ENCODE data around the gene ITGA6.

Gene ITGA6

DNA sequence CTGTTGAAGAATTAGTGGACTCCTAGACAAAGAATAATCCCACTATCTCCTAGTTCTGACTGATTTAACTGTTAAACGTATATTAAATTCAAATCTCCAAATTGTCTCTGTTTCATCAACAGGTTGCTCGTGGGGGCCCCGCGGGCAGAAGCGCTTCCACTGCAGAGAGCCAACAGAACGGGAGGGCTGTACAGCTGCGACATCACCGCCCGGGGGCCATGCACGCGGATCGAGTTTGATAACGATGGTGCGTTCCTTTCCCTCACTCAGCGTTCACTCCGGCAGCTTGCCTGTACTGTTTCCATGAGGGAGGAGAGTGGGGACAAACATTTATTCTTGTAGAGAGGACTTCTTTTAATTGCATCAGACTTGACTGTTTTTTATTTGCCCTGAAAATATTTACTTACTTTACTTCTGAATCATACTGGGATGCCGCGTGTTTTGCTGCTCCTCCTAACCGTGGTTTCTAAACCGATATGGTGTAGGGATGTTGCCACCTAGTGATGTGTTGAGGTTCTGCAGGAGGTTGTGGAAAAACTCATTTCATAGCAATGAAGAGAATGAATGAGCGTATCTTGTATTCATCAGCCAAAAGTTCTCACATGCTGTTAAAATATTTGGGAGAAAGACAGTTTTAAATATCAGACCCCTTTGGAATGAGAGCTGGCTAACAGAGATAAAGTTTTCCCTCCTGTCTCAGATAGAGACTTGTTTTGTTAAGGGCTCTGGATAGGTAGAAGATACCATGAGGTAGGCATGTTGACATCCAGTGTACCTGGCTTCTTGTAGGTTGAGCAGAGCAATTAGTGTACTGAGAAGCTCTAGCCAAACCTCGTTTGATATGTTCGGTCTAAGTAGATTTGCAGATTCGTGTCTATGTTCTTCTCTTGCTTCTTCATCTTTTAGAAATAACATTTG, 38.3 kb downstream of the ITGA6 start:
- peak; percentile 55 for DNase-seq (ENCODE audit: low read depth, low spot score)

DNA sequence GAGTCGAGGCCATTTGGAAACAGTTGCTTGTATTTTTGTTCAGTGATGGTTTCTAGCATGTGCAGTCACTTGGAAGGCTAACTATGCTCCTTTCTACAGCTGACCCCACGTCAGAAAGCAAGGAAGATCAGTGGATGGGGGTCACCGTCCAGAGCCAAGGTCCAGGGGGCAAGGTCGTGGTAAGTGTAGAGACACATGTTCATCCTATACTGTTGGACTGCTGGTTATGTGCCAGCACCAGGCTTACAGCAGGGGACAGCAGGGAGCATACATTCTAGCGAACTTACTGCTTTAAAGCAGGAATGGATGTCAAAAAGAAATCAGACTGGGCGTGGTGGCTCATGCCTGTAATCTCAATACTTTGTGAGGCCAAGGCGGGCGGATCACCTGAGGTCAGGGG, 40.0 kb downstream of the ITGA6 start:
- DNase-seq (ENCODE audit: low read depth, low spot score) = no peak

DNA sequence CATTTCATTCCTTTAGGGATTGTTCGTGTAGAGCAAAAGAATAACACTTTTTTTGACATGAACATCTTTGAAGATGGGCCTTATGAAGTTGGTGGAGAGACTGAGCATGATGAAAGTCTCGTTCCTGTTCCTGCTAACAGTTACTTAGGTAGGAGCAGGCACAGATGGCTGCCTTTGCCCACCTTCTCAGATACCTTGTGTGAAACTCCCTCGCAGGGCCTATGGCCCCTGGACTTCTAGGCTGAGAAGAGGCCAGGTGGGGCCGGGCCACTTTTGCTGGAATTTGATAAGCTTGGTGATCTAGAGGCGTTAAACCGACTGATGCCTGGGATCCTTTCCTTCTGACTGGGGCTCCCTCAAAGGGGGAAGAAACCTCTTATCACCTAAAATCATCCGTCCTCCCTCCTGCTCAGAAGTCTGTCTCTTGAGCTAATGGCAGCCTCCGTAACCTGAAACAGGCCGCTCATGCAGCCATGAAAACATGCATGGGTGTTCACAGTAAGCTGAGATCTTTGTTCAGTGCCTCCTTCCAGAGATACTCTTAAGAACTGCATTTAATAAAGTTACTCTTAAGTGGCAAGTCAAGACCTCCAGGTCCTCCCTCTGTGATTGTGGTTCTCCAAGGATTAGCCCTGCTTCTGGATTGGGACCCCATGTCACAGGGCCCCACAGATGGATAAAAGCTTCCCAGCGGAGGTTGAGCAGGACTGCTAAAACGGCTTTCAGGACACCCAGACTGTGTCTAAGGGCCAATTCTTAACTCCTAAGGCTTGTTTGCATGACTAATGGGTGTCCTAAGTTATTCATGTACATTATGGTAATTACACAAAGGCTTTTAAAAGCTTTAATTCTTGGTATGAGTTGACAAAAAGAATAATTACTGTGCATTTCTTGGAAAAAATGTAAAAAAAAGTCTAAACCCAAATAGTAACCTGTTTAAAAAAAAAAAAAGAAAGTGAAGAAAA, 43.9 kb downstream of the ITGA6 start:
- no peak for DNase-seq (ENCODE audit: low read depth, low spot score)

DNA sequence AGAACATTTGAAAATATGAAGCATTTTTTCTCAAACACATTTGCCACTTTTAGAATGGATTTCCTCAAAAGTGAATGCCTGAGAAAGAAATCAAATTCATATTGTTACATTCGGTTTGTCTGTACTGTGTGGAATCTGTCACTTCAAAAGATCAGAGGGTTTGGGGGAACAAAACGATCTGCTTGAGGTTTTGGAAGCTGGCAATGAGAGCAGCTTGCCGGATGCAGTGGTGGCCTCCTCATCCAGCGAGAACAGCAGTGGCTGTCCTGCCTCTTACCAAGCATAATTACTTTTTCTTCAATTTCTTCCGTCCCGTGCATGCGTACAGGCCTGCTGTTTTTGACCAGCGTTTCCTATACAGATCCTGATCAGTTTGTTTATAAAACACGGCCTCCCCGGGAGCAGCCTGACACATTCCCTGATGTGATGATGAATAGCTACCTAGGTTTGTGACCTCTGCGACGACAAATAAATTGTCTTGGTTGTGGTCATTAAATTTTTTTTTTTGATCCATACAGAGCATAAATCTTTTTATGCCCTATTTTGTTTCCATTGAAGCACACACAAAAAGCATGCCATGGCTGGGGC, 45.2 kb downstream of the ITGA6 start:
- no peak for DNase-seq (ENCODE audit: low read depth, low spot score)

DNA sequence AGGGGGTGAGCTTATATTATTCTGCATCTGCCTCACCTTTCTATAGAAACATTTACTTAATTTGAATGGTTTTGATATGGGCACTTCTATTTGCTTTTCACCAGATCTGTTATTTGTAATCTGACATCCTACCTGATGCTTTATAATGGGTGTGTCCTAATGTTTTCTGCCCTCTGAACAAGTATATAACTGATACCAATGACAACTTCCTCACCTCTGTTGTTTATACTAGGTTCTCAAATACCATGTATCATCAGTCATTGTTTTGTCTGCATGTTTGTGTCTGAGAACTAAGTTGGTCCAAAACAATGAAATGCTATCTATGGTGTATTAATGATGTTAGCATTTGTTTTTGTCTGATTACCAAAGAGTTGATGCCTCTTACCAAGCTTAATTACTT, 45.8 kb downstream of the ITGA6 start:
- no peak for DNase-seq (ENCODE audit: low read depth, low spot score)

DNA sequence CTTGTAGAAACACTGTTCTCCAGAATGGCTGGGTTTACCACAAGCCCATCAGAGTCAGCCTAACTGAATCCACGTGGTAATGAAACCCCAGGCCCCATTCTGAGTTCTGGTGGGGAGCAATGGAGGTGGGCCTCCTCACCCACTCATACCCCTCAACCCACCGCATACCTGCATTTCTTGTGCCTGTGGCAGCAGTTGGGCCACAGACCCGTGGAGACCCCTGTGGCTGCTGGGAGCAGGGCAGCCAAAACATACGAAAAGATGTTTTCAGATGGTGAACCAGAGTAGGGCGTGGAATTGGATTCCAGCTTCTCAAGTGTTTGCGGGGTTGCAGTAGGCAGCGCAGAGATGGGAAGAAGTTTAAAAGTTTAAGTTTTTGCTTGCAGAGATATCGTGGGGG, 51.0 kb downstream of the ITGA6 start:
- no peak for DNase-seq (ENCODE audit: low read depth, low spot score)

DNA sequence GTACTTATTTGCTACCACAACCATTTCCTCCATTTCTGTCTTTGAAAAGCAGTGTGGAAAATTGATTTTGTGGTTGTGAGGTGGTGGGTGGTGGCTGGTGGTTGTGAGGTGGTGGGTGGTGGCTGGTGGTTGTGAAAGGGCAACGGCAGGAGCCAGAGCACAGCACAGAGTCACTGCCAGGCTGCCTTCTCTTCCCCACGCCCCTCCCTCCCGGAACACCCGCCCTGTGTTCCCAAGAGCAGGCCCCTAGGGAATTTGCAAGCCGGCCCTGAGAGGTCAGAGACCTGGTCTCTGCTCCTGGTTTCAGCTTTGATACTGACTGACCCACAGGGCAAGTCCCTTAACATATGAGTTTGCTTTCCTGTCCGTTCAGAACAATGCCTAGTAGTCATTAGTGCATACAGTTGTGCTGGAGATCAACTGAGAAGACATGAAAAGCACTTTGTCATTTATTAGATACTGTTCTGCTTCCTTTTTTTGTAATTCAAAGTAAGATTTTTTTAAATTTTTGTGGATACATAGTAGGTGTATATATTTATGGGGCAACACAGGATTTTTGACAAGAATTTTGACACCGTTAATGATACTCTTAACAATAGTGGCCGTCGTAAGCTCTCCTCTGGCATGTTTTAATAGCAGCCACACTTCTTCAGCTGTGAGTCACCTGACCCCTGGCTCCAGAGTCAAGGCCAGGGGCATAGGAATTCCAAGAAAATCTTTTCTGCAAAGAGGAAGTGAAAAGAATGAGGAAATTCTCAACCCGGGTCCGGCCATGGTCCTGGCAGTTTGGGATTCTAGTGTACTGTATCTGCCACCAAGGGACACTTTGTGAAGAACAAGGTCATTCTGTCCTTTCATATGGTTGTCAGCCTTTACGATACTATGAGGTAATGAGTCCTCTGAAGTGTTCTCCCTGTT, 53.2 kb downstream of the ITGA6 start:
- DNase-seq (ENCODE audit: low read depth, low spot score) = no peak

DNA sequence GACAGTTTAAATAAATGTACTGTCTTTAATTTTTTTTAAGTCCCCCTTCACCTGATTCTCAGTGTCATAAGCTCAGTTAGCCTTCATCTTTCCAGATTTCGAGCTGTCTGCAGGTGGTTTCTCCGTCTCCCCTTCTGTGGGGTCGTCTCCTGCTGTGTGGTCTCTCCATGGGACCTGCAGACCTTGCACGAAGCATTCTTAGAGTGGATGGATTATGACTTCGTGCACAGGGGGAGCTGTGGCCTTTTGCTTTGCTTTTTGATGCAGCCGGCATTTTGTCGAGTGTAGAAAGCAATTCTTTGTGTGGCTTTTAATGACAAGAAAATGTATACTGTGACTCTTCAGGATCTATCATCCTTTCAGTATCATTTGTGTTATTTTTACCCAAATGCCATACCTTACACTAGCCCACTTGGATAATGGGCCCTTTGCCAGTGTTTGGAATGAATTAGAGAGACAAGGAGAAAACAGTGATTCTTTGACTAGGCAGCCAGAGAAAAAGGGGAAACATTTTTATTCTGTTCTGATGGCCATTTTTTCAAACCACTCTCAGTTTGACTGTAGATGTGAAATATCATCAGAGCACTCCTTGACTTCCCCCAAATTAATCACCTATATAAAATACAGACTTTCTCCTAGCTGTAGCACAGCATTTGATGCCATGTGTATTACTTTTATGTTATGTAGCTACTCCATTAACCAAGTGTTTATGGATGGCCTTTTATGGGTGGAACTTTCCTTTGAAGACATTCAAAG, 54.3 kb downstream of the ITGA6 start:
- DNase-seq (ENCODE audit: low read depth, low spot score) = no peak

DNA sequence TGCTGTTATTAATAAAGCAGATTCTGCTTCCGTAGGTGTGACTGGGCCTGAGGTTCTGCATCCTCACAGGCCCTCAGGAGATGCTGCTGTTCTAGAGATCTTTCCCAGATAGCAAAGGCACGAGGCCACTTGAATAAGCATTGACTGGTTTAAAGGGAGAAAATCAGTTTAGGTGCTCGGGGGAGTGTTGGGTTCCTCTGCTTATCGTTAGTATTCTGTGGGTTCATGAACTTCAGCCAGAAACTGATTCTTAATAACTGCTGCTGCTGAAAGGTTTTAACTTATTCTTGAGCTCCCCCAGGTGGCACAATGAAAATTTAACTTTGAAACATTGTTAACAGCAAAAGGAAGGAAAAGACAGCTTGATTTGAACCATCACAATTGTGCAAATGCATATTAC, 56.9 kb downstream of the ITGA6 start:
- DNase-seq (ENCODE audit: low read depth, low spot score) = peak; percentile 28

DNA sequence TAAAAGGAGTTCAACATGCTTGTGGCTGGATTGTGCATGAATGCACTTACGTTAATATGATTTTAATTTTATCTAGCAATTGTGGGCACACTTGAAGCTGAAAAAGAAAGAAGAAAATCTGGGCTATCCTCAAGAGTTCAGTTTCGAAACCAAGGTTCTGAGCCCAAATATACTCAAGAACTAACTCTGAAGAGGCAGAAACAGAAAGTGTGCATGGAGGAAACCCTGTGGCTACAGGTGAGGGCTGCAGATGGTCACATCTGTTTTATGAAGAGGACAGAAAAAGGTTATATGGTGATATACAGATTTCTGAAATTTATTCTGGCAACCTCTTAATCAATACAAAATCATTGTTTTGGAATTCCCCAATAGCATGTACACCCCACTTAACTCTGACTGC, 57.3 kb downstream of the ITGA6 start:
- no peak for DNase-seq (ENCODE audit: low read depth, low spot score)

DNA sequence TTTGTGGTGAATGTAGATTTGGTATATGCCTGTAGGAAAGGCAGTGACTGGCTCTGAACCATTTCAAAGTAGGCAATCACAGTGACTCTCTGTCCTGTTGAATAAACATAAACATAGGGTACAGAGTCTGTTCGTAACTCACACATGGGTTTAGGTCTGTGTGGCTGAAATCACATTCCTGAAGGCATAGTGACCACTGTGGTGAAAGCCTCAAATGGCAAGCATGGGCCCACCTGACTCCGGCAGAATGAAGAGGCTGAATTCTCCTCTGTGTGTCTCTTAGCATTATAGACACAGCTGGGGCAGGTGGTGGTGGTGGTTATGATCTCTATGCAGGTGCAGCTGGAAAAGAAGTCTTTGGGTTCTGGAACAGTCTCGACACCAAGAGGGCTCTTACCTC, 61.2 kb downstream of the ITGA6 start:
- no peak for DNase-seq (ENCODE audit: low read depth, low spot score)

DNA sequence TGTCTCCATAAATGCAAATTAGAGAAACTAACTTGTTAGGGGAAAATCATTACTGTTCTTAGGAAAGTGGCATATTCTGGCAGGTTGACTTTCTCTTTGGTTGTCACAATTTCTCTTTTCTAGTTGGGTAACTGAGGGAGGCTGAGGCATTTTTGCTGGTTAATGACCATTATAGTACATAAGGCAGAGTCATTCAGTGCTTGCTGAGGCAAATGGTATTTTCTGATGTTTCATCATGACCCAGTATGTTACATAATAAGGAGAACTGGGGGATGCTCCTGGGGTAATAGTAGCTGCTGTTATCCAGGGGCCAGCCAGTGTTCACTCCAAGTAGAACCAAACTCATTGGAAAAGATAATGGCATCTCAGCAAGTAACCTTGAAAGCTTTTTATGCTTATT, 62.3 kb downstream of the ITGA6 start:
- DNase-seq (ENCODE audit: low read depth, low spot score) = no peak

DNA sequence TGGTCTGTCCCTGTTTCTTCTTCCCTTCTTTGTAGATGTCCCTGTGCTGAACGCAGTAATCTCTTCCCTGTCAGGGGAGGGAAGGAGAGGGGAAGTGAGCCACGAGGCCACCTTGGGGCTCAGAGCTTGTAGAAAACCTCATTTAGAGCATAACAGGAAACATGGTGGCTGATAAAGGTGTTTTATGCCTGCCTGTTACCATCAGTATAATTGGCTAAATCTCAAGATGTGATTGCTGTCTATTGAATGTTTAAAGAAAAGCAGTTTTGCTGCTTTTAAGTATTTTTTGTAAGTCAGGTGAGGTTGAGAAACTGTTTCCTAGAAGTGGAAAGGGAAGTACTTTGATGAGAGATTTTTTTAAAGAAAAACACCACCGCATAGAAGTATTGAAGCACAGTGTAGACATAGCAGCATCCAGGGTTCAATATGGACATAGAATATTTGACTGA, 68.8 kb downstream of the ITGA6 start:
- DNase-seq (ENCODE audit: low read depth, low spot score) = no peak

DNA sequence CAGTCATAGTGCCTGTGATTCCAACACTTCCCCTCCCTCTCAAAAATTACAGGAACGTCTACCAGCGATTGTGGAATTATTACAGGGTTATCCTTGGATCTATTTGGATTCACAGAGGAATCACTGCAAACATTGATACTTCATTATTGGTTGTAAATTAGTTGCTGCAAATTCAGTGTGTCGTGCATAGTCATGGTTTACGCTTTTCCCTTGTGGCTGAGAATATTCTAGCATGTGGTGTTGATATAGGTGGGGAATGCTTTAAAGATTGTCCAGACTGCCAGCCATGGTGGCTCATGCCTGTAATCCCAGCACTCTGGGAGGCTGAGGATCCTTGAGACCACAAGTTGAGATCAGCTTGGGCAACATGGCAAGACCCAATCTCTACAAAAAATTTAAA, 79.8 kb downstream of the ITGA6 start:
- no peak for DNase-seq (ENCODE audit: low read depth, low spot score)

DNA sequence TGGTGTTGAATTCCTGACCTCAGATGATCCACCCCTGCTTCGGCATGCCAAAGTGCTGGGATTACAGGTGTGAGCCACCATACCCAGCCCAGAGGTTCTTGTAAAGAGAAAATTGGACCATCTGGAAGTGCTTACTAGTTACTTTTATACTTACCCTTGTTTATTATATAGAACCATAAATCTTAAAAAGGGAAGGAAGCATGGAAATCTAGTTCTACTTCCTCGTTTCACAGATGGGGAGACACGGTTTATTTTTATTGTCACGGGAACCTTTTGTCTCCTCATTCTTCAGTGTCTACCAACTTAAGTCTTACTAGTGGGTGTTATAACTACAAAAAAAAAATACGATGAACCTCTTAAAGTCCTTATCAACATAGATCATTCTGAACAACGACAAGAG, 82.7 kb downstream of the ITGA6 start:
- no peak for DNase-seq (ENCODE audit: low read depth, low spot score)

DNA sequence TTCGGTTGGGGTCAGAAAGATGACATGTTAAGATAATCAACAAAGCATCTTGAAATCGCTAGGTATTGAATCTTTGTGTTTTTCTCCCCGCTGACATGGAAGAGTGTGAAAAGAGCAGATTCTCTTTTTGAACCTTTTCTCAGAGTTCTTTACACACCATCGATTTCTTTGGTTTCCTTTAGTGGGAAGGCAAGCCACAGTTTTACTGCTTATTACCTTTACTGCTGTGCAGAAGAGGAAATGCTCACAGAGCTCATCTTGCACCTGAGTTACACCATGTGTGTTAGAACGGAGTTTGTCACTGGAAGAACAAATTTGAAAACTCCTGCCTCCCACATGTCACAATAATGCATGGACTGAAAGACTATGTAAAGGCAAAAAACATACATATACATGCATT, 83.2 kb downstream of the ITGA6 start:
- no peak for DNase-seq (ENCODE audit: low read depth, low spot score)

DNA sequence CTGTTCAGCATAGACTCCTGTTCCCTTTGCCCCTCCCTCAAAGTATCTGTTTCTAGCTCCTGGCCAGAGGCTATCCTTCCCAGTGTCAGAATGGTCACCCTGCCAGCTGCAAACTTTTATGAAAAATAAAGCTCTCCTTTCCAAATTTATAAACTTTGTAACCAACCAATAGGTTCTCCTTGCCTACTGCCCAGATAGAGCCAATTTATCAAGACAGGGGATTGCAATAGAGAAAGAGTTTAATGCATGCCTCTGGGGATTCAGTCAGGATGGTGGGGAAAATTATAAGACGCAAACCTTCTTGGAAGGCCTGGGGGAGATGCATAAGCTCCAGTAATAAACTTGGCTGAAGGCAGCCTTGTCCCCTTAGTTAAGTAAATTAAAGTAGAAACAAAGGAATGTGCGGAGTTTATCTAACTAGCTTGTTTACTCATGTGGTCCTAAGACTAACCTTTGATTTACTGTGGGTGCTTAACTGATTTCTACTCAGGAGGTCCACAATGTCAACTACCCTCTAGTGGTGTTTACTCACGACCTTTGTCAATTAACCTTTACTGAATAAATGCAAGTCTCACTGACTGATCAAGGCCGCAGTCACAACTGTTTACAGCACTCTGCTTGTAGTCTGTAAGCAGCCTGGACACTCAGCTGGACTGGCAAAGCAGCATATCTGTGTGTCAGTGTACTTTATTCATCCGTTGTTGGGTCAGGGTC, 85.6 kb downstream of the ITGA6 start:
- no peak for DNase-seq (ENCODE audit: low read depth, low spot score)

DNA sequence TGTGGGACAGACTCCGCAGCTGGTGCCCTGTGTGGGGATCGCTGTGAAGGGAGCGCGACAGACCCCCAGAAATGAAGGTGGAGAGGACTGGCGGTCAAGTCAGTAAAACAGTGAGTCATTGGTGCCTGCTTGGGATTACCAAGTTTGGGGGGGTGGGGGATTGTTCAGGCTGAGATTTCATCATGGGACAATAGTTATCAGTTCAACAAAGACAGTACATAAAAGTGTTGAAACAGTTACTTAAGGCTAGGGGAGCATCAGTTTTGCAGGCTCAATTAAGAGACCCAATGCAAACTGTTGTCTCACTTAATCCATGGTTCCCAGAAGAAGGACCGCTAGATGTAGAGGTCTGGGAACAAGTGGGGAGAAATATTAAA, 86.1 kb downstream of the ITGA6 start:
- DNase-seq (ENCODE audit: low read depth, low spot score) = no peak

DNA sequence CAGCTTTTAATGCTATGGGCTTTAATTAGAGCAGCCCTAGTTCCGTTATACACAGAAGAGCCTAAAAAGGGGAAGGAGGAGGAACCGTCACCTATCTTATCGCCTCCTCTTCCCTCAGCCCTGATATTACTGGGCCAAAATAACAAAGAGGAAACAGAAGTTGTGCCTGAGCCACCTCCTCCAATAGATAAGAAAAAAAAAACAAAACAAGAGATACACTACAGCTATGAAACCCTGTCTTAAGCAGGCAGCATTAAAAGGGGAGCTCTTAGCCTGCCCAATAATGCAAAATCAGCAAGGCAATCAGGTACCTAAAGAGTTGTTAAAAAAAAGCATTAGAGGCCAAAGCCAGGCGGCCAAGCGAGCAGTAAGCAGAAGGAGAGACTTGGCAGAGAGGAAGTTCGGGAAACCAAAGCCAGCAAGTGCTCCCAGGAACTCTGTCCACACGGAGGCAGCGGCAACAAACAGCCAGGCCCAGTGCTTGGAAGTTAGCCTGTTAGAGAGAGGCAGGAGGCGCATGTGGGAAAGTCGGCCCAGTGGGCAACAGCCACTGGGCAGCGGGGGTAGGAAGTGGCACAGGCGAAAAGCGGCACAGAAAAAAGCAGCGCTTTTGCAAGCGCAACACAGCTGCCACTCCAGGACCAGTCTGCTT, 86.7 kb downstream of the ITGA6 start:
- DNase-seq (ENCODE audit: low read depth, low spot score) = no peak
